NT2/D1 (cell line): Measurements from ENCODE around the gene DUSP22.

ENCODE experiments used
- SUZ12 ChIP-seq: IDR thresholded peaks from 2 replicates; pipeline ENCODE4 v1.6.1; 2011; ENCODE audit not compliant: insufficient read length, insufficient read depth; ENCODE audit errors: extremely low read depth
- YY1 ChIP-seq: IDR thresholded peaks from 2 replicates; pipeline ENCODE4 v1.6.1; 2011; ENCODE audit not compliant: insufficient read length, insufficient read depth
- ZNF274 ChIP-seq: IDR thresholded peaks from 2 replicates; pipeline ENCODE4 v1.6.1; 2011; ENCODE audit warnings: mild to moderate bottlenecking, low read depth, low read length

DNA sequence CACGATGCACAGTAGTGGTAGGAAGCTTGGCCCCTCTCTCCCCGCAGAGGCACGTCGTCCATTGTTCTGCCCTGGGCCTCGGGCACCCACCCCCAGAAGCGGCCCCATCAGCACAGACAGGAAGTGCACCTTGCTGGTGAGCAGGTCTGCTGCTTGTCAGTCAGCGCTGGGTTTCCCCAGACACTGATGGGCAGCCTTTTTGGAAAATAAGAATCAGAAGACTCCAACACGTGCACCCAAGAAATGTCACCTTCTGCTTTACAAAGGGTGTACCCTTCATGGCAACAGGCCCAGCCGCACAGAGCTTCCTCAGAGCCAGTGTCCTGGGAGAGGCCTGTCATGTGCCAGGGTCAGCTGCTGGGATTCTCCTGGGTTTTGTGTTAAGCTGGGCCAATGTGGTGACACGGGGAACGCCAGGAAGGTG is 64.6 kb downstream of the DUSP22 start:
- TF ChIP-seq YY1 (no peak), ZNF274 (no peak), SUZ12 (no peak)
